Ovary (tissue), 9 donors: ENCODE data around the gene COMMD6. TPM values are rescaled to one million over a fixed set of nuclear protein-coding genes. Genes with fewer than 3 reads are reported as not detected.

Experiments
- DNase-seq, 5 donors: peaks; one replicate each; pipeline ENCODE4 v3.0.0-alpha.2; 2019 to 2020
- H3K27ac ChIP-seq, 2 donors: fragments of 200-600 bp; one replicate each; pipeline versions ENCODE4 v1.5.1 to v1.8.0; 2019 to 2022
- H3K27me3 ChIP-seq: fragments of 200-600 bp; one replicate; pipeline ENCODE4 v1.8.0; 2022
- H3K36me3 ChIP-seq: fragments of 200-600 bp; sonication (generic); one replicate; pipeline ENCODE4 v1.5.1; 2019
- H3K4me1 ChIP-seq: one replicate; pipeline ENCODE4 v1.8.1; 2013; ENCODE audit warnings: mild to moderate bottlenecking, moderate library complexity; ENCODE audit not compliant: insufficient read depth
- H3K4me3 ChIP-seq: fragments of 200-600 bp; sonication (generic); one replicate; pipeline ENCODE4 v1.5.1; 2017
- H3K9me3 ChIP-seq, 2 donors: fragments of 200-600 bp in 1 of 2; sonication (generic) in 1 of 2; one replicate each; pipeline versions ENCODE4 v1.5.1 to v1.8.1; 2013 to 2019; ENCODE audit warnings: mild to moderate bottlenecking in 1 of 2, moderate library complexity in 1 of 2
- CTCF ChIP-seq, 3 donors: fragments of 450-650 bp in 2 of 3; fragments of 200-600 bp in 1 of 3; IDR thresholded peaks; one replicate each; pipeline versions ENCODE4 v1.5.1 to v1.8.0; 2016 to 2022; ENCODE audit warnings: antibody characterized with exemption in 3 of 3, mild to moderate bottlenecking in 1 of 3
- EP300 ChIP-seq: sonication (generic); formaldehyde crosslinking; IDR thresholded peaks from one replicate; pipeline ENCODE4 v1.6.1; 2017; ENCODE audit warnings: antibody characterized with exemption
- POLR2A ChIP-seq: fragments of 450-650 bp; IDR thresholded peaks from one replicate; pipeline ENCODE4 v1.6.1; 2017; ENCODE audit warnings: antibody characterized with exemption, mild to moderate bottlenecking, moderate library complexity
- WGBS, 3 donors: extraction: QIAGEN DNeasy Blood & Tissue Kit in 1 of 3; methylation state at CpG; one replicate each; pipeline versions ENCODE4 v1.1.5 to v1.1.7; 2013 to 2017; 5-methylcytosine and 5-hydroxymethylcytosine counted together
- intact Hi-C, 4 donors: fragments of 100-400 bp; cut with DNase I; formaldehyde crosslinking; loops; one replicate each; pipeline versions ENCODE4 v1.11.0 to v1.15.1; 2022 to 2023
- polyA plus RNA-seq, 2 donors: library from polyadenylated mRNA; stranded (reverse); fragments of 200-250 nt in 1 of 2; fragments of 350-450 nt in 1 of 2; fragmentation: Illumina TruSeq in 1 of 2; extraction: RNeasy Lipid Tissue Mini Kit (QIAGEN cat#74804) in 1 of 2; gene quantifications; one replicate each; pipeline ENCODE4 v1.2.3, GENCODE V29; 2013 to 2014
- total RNA-seq, 7 donors: library from RNA; depleted of rRNA in 2 of 7; stranded (reverse); fragments of >200 nt in 2 of 7; fragmentation: NEBNext Ultra II Directional in 3 of 7; extraction: Animal tissue kit (Norgen Biotek cat#: 25700) in 3 of 7; gene quantifications; one replicate each; pipeline versions ENCODE4 v1.1.0 to v1.2.4, GENCODE V29; 2016 to 2023
- donor health status: DM: no; HTN: no; CAD: no; lungs with moderate emphysema.
- donor health status: DM: no; HTN: no; CAD: no.
- donor health status: Bipolar disorder and iron deficiency.
- donor health status: DM: yes; HTN: yes; CAD: no.
- donor health status: DM: no; HTN: no; CAD: no.
- donor health status: DM: yes; HTN: yes; CAD: no.

COMMD6 gene
- total and polyA plus RNA-seq, 9 donors: 240 to 373 (median 299) TPM

GRCh38 chr13:75494491-75494890 is 43.1 kb downstream of the COMMD6 start:
- WGBS, 3 donors: 80 to 96% (median 95%) methylated on average over 1 of the region's 1 CpG
- Histone ChIP-seq H3K27me3 (no peaks in the 10 kb centered on the region), H3K36me3 (no peaks in the 10 kb centered on the region), H3K27ac (no peak overlapping the region), H3K4me1 (no peaks in the 10 kb centered on the region), H3K4me3 (no peak overlapping the region), H3K9me3 (no peaks in the 10 kb centered on the region)
- intact Hi-C loops: no loop called here
- DNase-seq: no peak
- no peak for TF ChIP-seq EP300
- TF ChIP-seq CTCF (IDR thresholded peaks at IDR 0.05): no peak
- no peak for TF ChIP-seq POLR2A

- no peak for TF ChIP-seq POLR2A
- no peak for TF ChIP-seq EP300
- no peak for TF ChIP-seq CTCF (IDR thresholded peaks at IDR 0.05)
- Histone ChIP-seq H3K4me1 (no peaks in the 10 kb centered on the region), H3K27ac (no peak overlapping the region), H3K9me3 (no peaks in the 10 kb centered on the region), H3K4me3 (no peak overlapping the region), H3K27me3 (no peaks in the 10 kb centered on the region), H3K36me3 (no peaks in the 10 kb centered on the region)
- intact Hi-C loops: no loop called here
- DNase-seq: no peak
Observed at GRCh38 chr13:75493156-75493555, 44.5 kb downstream of the COMMD6 start.

- no peak overlapping the region for H3K27ac ChIP-seq
- WGBS, 3 donors: 95% methylated on average over 5 of the region's 5 CpGs
- TF ChIP-seq POLR2A (no peak), CTCF (IDR thresholded peaks at IDR 0.05) (no peak), EP300 (no peak)
- H3K36me3 ChIP-seq: no peaks in the 10 kb centered on the region
- no peaks in the 10 kb centered on the region for H3K9me3 ChIP-seq
- no peak overlapping the region for H3K4me3 ChIP-seq
- DNase-seq: no peak
- intact Hi-C loops: no loop called here
- H3K4me1 ChIP-seq: no peaks in the 10 kb centered on the region
- no peaks in the 10 kb centered on the region for H3K27me3 ChIP-seq
Observed at GRCh38 chr13:75492389-75492788, 45.3 kb downstream of the COMMD6 start.

GRCh38 chr13:75491376-75491775 is 46.3 kb downstream of the COMMD6 start:
- Histone ChIP-seq H3K27me3 (no peaks in the 10 kb centered on the region), H3K4me3 (no peak overlapping the region), H3K27ac (no peak overlapping the region), H3K9me3 (no peaks in the 10 kb centered on the region), H3K36me3 (no peaks in the 10 kb centered on the region), H3K4me1 (no peaks in the 10 kb centered on the region)
- WGBS, 3 donors: 89 to 92% (median 91%) methylated on average over 2 of the region's 2 CpGs
- intact Hi-C loops: no loop called here
- TF ChIP-seq EP300 (no peak), CTCF (IDR thresholded peaks at IDR 0.05) (no peak)
- no peak for DNase-seq
